Astrocyte (in vitro differentiated cells and primary cell): ENCODE data around the gene PTPRN2.

Experiments used
- CTCF ChIP-seq: IDR thresholded peaks from 2 replicates; pipeline ENCODE4 v1.5.1; 2011; ENCODE audit warnings: low read depth, mild to moderate bottlenecking, inconsistent platforms, low read length, moderate library complexity; ENCODE audit not compliant: insufficient read depth
- EZH2 ChIP-seq: IDR thresholded peaks from 2 replicates; pipeline ENCODE4 v1.6.1; 2012; ENCODE audit warnings: mild to moderate bottlenecking, low read length, inconsistent platforms; ENCODE audit not compliant: insufficient read depth

GRCh38 chr7:157518514-157519175 is 1069.0 kb downstream of the PTPRN2 start:
- TF ChIP-seq CTCF (no peak), EZH2 (no peak)
